ENCODE data around the gene CD44.

The CD44 gene

DNA sequence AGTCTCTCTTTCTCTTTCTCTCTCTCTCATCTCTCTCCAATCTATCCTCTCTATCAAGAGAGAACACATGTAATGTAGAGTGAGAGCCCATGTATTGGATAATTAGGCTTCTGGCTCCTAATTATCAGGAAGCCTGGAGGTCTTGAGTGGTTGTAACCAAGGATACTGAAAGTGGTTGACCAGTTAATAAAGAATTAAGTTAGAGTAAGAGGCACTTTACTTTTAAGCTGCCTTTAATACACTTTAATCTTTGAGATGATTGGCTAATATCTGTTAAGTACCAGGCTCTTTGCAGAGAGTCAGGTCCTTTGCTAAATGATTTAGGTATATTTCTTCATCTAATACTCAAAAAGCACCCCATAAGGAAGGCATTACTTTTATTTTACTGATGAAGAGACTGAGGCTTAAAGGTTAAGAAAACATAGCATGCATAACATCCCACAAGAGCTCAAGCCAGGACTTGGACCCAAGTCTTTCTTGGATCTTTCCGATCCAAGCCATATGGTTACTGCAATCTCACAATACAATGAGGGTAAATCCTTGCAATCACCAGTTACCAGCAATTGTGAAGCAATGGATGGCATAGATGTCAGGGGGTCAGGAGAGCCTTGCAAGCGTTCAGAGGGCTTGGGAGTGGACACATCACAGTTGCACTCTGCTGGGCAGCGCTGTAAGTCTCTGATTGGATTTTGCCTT lies 22.1 kb downstream of the CD44 start:
- no peak for DNase-seq

DNA sequence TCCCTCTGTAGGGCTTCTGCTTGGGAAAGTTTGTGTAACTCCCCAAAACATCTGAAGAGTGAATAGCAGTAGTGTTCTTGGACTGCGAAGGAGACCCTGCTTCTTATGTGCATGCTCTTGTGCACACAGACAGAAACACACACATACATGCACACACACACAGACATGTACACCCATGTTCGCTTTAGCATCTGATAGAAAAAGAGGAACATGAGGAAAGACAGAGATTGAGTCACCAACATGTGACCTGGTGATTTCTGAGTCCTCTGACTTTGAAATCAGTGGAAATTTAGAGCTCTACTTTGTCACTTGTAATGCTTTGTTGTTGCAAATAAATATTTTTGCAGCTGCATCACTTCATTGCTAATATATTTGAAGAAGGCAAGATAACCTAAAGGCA lies 23.8 kb downstream of the CD44 start:
- no peak for DNase-seq

DNA sequence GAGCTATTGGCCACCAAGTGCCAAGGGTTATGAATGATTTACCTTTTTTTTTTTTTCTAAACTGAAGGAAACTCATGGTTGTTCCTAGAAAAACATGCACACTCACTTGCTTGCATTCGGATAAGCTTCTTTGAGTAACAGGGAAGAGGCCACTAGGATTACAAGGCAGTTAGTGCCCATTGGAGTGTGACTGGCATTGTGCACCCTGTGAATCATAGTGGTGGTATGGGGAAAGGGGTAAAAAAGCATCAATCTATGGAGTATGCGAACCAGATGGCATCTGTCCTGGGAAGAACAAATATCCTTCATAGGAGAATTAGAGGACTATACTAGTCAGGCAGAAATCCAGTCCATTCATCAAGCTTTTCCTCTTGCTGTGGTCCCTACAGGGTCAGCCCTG lies 24.2 kb downstream of the CD44 start:
- no peak for DNase-seq

DNA sequence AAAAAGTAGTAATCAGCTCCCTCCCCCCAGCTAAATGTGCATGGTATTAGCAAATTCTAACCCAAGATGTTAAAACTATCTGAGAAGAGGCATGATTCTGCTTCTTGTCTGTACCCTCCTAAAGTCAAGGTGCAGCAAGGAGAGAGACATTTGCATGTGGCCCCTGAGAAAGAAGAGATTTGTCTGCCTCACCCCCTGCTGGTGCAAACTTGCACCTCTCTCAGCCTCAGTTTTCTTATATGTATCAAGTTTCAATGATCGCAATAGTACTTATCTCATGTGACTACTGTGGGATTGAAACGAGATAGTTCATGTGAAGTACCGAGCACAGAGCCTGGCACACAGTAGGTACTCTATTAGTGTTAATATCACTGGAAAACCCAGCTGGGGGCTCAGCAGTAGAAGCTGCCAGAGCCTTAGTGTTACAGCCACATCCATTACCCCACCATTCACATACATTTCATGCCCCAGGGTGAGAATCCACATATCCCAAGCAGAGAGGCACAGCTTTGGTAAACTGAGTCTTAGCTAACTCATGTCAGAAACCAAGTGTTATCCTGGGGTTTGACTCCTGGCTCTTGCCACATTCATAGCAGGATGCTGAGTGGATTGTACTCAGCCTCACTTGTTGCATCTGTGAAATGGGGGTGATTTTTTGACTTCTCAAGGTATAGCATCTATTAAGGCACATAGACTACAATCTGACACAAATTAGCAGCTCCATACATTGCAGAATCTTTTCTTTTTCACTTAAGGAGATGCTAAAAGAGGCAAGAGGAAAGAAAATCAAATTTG lies 24.9 kb downstream of the CD44 start:
- no peak for DNase-seq

DNA sequence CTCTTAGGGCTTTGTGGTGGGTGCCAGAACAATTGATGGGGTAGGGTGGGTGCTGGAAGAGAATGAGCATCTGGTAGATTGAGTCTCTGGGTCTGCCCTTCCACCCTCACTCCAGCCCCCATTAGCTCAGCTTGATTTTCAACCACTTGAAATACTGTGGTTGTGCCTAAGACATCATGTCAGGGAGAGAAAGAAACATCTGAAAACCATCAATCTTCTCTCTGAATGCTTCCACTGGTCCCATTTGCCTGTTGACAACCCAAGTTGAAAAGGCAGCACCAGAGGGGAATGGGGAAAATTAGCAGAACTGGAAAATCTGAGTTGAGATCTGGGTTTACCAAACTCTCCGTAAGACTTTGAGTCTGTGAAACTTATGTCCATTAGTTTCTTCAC lies 26.1 kb downstream of the CD44 start:
- DNase-seq, result no peak

DNA sequence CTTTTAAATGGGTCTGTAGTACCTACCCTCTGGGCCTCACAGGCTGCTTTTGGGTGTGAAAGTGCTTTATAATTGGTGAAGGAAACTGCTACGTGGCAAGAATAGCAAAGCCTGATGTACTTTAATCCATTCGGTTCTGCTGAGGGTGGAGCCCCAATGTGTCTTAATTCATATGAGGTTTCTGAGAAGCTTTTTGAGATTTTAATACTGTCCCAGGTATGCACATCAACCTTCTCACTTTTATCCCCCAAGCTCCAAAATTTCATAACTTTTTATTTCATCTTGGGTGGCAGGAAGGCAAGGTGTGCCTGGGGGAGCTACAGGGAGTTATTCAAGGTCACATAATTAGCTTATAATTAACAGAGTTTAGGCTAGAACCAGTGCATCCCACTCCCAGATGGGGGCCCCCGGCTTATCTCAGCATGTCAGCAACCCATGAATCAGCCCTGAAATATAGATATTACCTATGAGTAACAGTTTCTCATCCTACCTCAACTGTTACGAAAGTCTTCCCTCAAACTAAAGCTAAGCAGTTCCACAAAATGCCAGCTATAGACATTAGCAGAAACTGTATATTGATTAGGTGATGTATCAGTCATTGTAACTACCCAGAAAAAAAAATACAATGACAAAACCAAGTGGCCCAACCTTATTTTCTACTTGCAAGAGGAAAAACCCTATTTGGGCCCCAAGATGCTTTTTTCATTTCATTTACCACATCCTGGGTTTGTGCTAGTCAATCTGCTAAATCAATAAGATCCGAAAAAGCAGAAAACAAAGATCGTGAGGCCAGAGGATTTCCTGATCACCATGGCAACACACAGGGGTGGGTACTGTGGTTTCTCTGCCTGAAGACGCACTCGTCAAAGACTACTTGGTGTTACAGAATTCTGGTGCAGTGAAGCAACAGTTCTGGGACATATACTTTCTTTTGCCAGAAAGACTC lies 26.7 kb downstream of the CD44 start:
- DNase-seq, result no peak

DNA sequence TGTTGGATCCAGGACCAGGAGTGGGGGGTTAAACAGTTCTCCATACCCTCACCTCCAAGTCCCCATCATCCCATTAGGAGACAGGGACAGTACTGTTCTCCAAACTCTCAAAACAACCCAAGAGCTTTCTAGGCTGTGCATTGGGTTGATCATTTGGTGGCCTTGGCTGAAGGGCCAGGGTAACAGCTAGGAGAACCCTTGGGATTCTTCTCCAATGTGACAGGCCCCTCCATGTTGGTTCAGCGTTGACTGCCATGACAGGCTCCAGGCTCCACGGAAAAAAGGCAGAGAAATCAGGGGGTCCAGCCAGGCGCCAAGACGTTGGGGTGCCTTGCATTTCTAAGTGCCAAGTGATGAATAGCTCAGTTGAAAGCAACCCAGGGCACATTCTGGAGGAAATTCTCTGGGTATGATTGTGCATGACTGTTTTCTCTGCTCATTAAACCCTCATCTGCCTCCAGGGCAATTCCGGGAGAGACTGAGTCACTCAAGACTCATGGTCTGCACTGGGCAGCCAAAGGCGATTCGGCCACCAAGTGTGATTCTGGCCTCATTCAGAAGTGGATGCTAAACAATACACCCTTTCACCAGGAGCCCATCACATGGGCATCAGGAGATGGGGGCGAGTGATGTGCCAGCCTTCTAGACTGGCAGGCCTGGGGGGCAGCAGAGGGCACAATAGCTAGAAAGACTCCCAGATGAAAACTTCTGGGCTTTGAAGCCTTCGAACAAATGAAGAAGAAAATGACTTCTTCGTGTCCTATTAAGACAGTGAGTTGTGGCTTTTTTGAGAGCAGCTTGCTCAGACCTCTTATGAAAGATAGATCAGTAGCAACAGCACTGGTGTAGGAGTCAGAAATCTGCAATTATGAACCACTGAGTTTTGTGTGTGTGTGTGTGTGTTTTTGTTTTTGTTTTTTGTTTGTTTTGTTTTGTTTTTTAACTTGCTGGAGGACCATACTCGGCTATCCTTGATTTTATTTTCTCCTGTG lies 27.7 kb downstream of the CD44 start:
- DNase-seq, result no peak

DNA sequence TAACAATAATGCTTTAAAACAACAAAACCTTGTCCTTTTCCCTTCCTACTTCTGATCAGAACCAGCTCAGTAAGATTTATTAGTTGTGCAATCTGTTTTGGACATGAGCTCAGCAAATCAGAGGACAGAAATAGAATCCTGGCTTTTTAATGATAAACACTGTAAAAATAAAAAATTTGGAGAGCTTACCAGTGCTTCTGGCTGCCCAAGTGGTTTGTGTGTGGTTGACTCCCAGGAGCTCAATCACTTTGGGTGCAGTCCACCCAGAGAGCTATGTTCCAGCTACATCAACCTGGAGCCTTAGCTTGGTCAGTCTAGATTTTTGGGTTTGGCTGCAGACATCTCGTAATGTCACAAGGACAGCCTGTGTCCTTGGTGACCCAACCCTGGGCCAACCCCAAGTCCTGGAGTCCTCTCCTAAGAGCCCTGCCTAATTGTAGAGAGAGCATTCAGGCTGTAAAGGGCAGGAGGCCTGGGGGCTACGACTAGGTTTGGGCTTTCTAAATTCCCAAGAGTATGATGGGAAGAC lies 28.5 kb downstream of the CD44 start:
- DNase-seq, result no peak

DNA sequence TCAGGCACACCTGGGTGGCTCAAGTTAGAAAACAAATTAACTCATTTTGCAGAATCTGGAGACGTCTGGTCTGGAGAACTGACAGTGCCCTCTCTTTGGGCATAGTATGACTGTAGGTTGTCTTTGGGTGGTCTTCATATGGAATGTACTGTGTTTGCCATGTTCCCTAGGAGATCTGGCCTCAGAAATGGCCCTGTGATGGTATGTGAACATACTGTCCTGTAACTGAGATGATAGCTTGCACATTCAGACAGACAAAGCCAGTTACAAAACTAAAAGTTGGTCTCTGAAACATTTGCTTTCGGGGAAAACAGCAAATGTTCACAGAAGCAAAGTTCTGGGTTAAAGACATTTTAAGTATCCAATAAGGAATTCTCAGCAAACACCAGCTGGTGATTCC lies 29.7 kb downstream of the CD44 start:
- no peak for DNase-seq

DNA sequence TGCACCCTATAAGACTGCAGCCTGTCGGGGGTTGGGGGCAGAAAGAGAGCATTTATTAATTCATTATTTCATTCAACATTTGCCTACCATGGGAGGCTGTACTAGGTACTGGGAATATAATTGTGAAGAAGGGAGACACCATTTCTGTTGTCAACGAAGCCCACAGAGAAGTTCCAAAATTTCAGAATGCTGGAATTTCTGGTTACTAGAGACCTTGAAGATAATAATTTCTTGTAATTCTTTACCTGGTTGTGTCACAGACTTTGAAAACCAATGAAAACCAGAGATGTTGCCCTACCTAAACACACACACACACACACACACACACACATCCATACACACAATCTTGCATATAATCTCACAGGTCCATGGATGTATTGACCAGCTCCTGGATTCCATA lies 30.1 kb downstream of the CD44 start:
- no peak for DNase-seq

DNA sequence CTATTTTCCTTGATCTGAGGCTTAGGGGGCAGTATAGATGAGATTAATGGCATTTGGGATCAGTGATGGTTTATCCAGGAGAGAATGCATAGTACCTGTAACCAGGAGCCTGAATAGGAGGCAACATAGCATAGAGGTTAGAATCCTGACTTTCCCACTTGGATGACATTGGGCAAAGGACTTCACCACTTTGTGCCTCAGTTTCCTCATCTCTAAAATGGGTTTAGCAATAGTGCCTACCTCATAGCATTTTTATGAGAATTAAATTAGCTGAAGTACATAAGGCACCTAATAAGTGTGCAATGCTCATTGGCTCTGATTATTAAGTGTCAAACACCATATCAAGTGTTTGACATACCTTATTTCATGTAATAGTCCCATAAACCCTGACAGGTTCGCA lies 30.8 kb downstream of the CD44 start:
- no peak for DNase-seq

DNA sequence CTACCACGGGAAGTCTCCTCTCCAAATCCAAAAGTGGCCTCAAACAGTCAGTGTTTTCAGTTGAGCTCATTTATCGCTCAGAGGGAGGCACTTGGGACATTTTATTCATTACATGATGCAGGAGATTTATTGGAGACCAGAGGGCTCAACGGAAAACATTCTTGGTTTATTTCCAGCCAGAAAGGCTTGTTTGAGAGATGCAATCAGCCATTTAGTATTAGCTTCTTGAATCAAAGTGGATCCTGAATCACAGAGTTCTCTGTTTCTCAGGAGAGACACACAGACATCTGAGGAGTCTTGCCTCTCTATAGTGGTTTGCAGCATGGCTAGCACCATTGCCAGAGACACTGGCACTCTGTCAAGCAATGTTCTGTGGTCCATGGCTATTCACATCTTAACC lies 31.5 kb downstream of the CD44 start:
- DNase-seq, result no peak

DNA sequence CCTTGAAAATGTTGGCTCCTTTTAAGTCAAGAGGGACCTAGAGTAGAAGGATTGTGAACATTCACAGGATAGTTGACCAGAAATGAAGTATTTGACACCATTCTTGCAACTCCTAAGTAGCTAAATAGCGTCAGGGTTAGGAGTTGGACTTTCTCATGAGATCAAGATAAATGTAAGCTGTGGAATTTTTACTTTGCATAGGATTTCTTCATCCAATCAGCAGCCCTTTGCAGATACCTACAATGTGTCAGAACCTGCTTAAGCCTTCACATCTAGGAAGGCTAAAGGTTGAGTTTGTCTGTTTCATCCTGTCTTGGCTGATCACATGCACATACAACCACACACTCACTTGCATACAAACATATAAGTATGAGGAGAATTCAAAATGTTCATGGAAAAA lies 32.3 kb downstream of the CD44 start:
- DNase-seq, result no peak

DNA sequence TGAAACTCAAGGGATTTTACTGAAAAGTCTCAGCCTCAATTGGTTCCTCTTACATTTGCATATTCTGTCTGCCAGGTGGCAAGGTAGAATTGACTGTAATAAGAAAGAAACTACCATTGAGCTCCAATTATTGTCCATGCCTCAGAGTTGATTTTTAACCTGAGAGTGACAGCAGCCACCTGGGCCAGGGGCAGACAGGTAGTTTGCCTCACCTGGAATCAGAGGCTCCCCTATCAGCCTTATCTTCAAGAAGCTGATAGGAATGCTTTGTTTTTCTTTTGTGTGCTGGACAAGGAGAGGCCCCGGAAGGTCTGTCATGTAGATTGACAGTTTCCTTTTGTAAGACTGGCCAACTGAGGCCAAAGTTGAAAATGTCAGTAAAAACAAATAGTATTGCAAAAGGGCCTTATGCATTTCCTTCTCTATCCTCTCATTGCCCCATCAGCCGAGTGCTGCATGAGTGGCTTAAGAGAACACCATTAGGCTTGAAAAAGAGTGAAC lies 34.1 kb downstream of the CD44 start:
- no peak for DNase-seq

DNA sequence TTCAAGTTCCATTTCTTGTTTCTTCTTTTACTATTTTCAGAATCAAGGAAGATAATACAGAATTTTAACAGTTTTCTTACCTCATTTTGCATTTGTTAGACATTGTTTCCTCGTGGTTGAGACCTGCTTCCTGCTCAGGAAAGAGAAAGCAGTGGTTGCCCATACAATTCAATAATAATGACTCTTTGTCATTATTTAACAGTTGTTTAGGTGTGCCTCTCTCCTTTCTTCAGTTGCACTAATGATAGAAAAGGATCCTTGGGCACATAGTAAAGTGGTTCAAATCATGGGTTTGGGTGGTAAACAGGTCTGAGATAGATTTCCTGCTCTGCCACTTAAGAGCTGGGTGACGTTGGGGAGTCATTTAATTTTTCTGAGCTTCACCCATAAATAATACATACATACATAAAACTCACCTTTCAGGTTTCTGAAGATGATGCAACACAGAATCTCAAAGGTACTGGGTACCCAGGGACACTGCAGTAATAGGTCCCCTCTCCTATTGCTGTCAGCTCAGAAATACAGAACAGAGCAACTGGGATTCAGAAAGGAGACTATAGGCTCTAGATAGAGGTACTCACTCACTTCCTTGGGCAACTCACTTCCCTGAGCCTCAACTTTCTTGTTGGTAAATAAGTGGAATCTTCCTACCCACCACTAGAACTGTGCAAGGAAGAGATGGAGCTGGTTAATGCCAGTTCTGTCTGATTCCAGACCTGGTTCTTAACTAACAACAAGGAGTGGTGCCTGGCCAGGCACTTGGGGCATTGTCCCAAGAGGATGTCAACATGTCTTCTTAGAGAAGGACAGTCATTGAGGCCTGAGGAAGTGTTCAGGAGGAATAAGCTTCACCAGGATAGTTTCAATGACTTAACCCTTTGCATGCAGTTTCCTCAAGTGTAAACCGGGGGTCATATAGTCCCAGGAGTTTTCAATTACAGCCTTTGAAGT lies 34.9 kb downstream of the CD44 start:
- no peak for DNase-seq

DNA sequence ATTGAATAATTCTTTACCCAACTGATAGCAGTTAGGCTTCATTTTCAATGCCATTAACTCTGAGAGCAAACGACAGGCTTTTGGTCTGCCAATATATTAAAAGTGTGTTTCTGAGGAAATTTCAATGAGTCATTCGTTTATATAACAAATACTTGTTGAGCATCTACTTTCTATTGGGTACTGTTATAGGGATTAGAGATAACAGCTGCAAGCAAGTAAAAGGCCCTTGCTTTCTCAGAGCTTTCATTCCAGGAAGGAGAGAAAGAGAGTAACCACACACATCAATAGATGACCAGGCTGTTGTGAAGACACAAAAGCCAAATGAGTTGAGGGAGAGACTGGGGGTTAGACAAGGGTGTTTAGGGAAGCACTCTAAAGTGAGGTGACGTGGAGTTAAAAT lies 35.7 kb downstream of the CD44 start:
- no peak for DNase-seq

DNA sequence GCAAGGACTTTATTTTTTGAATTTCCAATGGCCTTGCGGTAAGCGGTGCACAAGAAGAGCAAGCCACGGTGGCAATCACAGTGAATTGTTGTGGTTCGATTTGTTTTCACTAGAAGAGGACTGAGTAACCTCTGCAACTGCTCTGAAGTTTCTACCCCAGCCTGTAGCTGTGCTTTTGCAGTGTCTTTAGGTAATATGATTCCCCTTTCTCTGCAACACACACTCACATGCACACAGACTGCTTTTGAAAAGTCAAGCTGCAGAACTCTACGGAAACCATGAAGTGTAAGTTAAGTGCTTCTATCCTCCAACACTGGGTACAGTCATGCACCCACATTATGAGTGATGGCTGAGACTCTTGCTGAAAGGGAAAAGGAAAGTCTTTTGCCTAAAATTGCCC lies 38.4 kb downstream of the CD44 start:
- no peak for DNase-seq

DNA sequence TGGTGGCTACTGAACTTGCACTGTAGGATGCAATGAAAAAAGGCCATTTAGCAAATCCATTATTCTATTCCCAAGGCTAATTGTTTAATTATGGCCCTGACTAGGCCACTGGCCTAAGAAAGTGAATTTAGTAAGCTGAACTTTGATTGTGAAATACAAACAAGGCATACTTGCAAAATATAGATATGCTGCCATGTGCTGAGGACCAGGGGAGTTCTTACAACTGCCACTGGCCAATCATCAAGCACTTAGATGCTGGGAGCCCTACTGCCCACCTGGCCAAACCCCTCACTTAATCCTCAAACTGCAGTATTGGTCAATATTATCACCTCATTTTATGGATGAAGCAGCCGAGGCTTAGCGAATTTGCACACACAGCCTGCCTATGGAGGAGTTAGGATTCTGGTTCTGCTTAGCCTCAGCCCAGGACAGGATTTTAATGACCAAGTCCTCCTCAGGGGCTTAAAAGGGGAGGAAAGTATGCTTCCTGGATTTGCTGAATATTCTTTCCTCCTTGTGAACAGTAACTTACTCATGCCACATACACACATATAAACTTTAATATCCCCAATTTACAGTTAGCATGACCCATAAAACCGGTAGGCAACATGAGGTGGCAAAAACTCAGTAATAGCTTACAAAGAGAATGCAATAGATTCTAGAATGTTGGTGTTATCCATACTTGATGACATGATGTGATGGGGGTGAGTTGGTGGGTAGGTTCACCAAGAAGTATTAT lies 39.3 kb downstream of the CD44 start:
- no peak for DNase-seq

DNA sequence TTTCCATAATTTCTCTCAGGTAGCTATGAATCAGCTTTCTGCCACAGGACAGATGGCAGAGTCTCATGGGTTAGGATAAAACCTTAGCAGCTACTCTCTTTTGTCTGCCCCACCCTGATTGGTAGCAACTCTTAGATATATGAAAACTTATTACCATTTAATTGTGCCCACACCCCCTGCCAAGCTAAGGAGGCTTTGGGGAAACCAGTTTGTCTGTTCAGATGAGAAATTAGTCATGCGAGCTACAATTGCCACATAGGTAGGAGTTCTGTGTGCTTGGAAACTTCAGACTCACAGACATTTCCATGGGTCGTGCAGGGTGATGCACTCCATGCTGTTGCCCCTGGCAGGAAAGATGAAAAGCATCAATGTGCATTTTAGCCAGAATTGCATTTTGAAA lies 39.9 kb downstream of the CD44 start:
- no peak for DNase-seq
